ENCODE measurements around the gene APELA.
"Not testable (repeated sequence)": the region's sequence is repeated elsewhere in the genome, so short reads cannot be mapped to it uniquely, and the experiment has no call there.

Gene APELA

DNA sequence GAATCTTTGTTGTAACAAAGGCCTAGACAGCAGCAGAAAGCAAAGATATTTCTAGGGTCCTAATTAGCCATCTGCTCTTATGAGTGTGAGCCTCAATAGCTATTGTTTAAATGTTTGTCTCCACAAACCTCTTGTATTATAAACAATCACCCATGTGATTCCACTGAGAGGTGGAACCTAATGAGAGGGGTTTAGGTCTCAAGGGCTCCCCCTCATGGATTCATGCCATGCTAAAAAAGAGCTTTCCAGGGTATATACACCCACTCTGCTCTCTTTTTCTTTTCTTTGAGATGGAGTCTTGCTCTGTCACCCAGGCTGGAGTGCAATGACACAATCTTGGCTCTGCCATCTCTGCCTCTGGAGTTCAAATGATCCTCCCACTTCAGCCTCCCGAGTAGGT, 58.4 kb downstream of the APELA start:
- H3K9me3 Mint-ChIP-seq: no peaks in the 10 kb centered on the region
- no peaks in the 10 kb centered on the region for H3K4me1 Mint-ChIP-seq (ENCODE audit: low read depth in 2 of 2)
- no peak overlapping the region for H3K4me3 Mint-ChIP-seq
- no peak overlapping the region for H3K27ac Mint-ChIP-seq
- no peak for DNase-seq
- H3K27me3 Mint-ChIP-seq: peaks cover 26 to 80% of the 10 kb centered on the region in 2 donors
- peaks cover 4% of the 10 kb centered on the region for H3K36me3 Mint-ChIP-seq (ENCODE audit: insufficient read depth)
- no peak for ATAC-seq (replicated peaks)

DNA sequence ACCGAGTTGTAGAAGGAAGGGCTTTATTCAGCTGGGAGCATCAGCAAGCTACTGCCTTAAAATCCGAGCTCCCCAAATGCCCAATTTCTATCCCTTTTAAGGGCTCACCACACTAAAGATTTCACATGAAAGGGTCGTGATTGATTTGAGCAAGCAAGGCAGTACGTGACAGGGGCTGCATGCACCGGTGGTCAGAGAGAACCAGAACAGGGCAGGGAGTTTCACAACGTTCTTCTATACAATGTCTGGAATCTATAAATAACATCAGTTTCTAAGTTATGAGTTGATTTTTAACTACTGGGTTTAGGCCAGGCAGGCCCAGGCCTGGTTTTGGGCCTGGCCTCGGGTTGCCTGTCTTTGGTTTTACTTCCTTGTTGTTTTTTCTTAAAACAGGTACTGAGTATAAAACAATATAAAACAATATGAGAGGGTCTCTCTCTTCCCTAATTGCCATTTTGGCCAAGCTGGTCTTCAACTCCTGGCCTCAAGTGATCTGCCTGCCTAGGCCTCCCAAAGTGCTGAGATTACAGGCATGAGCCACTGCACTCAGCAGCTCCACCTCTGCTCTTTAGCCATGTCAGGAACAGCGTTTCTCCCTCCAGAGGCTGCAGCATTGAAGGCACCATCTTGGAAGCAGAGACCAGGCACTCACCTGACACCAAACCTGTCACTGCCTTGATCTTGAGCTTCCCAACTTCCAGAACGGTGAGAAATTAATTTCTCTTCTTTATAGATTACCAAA, 59.1 kb downstream of the APELA start:
- not testable (repeated sequence) for H3K9me3 Mint-ChIP-seq; ATAC-seq (replicated peaks); H3K4me1 Mint-ChIP-seq (ENCODE audit: low read depth in 2 of 2); H3K4me3 Mint-ChIP-seq; DNase-seq; H3K27ac Mint-ChIP-seq; H3K36me3 Mint-ChIP-seq (ENCODE audit: insufficient read depth)
- peaks cover 19 to 73% of the 10 kb centered on the region in 2 donors for H3K27me3 Mint-ChIP-seq

DNA sequence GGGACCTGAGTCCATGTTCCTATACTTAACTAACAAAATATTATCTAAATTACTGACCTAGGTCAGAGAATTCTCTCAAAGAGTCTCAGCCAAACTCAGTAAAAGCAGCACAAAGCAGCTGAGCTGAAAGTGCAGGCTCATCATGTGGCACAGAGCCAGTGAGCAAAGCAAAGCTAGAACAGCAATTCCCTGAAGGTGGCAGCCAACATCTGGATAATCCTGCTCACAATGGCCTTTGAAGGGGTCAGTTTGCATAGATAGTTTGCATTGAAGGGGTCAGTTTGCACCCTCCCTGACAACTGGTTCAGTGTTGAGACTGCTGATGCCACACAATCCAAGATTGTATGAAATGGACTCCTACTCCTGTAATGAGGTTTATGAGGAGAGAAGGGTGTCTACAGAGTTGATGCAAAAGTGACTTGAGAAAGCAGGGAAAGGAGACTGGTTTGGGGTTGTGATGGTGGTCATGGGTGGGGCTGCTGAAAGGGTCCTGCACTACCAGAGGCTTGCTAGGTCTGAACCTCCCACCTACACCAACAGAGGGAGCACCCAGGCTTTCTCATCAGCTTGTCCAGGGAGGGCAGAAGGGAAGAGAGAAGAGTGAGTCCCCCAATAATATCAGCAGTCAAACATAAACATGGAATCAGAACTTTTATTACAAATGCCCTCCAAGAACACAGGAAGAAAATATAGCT, 60.7 kb downstream of the APELA start:
- no peak overlapping the region for H3K4me3 Mint-ChIP-seq
- peaks cover 25 to 72% of the 10 kb centered on the region in 2 donors for H3K27me3 Mint-ChIP-seq
- no peaks in the 10 kb centered on the region for H3K4me1 Mint-ChIP-seq (ENCODE audit: low read depth in 2 of 2)
- H3K36me3 Mint-ChIP-seq (ENCODE audit: insufficient read depth): no peaks in the 10 kb centered on the region
- no peak overlapping the region for H3K27ac Mint-ChIP-seq
- H3K9me3 Mint-ChIP-seq: no peaks in the 10 kb centered on the region
- ATAC-seq (replicated peaks): no peak
- no peak for DNase-seq

DNA sequence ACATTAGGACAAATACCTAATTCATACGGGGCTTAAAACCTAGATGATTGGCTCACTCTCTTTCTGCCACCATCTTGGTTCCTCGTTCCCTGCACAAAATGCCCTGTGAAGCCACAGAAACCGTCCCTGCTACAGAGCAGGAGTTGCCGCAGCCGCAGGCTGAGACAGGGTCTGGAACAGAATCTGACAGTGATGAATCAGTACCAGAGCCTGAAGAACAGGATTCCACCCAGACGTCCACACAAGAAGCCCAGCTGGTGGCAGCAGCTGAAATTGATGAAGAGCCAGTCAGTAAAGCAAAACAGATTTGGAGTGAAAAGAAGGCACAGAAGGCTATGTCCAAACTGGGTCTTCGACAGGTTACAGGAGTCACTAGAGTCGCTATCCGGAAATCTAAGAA, 66.2 kb downstream of the APELA start:
- no peaks in the 10 kb centered on the region for H3K9me3 Mint-ChIP-seq
- peaks cover 38 to 53% of the 10 kb centered on the region in 2 donors for H3K27me3 Mint-ChIP-seq
- ATAC-seq (replicated peaks) (no peak), DNase-seq (no peak)
- no peaks in the 10 kb centered on the region for H3K4me1 Mint-ChIP-seq (ENCODE audit: low read depth in 2 of 2)
- H3K36me3 Mint-ChIP-seq (ENCODE audit: insufficient read depth): no peaks in the 10 kb centered on the region
- no peak overlapping the region for H3K4me3 Mint-ChIP-seq
- no peak overlapping the region for H3K27ac Mint-ChIP-seq

DNA sequence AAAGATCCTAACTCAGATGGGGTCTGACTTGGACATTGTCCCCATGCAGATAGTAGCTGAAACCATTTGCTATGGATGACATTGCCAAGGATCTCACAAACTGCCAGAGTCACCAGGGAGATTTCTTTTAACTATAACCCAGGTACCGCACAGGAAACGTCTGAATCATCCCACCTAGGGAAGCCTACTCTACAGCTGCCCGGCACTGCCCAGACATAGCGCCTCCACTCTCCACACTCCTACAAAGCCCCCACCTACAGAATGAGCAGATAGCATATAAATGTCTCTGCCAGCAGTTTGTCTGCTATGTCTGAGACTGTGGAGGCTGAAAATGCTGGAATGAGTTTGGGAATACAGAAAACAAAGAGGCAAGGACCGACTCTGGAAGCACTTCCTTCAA, 68.2 kb downstream of the APELA start:
- H3K9me3 Mint-ChIP-seq: no peaks in the 10 kb centered on the region

DNA sequence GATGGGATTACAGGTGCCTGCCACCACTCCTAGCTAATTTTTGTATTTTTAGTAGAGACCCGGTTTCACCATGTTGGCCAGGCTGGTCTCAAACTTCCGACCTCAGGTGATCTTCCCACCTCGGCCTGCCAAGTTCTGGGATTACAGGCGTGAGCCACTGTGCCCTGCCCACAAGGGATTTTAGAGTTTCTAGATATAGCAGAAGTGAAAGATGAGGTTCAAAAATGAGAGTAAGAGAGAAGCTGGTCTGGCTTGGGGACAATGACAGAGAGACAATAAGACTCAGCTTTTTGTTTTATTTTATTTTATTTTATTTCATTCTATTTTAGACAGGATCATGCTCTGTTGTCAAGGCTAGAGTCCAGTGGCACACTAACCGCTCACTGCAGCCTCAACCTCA, 69.8 kb downstream of the APELA start:
- Mint-ChIP-seq H3K4me1 (ENCODE audit: low read depth in 2 of 2) (no peaks in the 10 kb centered on the region), H3K36me3 (ENCODE audit: insufficient read depth) (peaks cover under 1% of the 10 kb centered on the region), H3K27me3 (peaks cover 55 to 56% of the 10 kb centered on the region in 2 donors), H3K4me3 (no peak overlapping the region), H3K9me3 (no peaks in the 10 kb centered on the region), H3K27ac (no peak overlapping the region)
- DNase-seq (no peak), ATAC-seq (replicated peaks) (no peak)

More for the DNA sequence above, 68.2 kb downstream of the APELA start:
- no peak for ATAC-seq (replicated peaks)
- no peak overlapping the region for H3K4me3 Mint-ChIP-seq
- no peak for DNase-seq
- peaks cover 45 to 50% of the 10 kb centered on the region in 2 donors for H3K27me3 Mint-ChIP-seq
- no peaks in the 10 kb centered on the region for H3K4me1 Mint-ChIP-seq (ENCODE audit: low read depth in 2 of 2)
- no peaks in the 10 kb centered on the region for H3K36me3 Mint-ChIP-seq (ENCODE audit: insufficient read depth)
- no peak overlapping the region for H3K27ac Mint-ChIP-seq

All from effector memory CD8-positive, alpha-beta T cell (primary cell).